ENCODE data around the gene JAZF1.
"Not testable (repeated sequence)": the region's sequence is repeated elsewhere in the genome, so short reads cannot be mapped to it uniquely, and the experiment has no call there.

The JAZF1 gene

DNA sequence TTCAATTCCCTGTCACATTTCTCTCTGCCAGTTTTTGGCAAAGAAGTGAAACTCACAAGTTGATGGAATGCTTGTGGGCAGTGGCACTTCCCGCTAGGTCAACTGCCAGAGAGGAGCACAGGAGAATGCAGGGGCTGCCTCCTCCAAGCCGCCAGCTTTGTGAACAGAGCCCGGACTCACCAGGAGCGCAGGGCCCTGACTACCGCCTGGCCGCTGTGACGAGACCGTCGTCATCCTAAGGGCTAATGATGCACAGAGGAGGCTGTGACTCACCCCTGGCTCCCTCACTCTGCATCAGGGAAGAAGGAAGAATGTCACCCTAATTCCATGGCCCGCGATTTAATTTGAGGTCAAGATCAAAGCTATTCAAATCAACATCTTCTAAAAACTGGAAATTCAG is 316.7 kb downstream of the JAZF1 start:
- DNase-seq: no peak

DNA sequence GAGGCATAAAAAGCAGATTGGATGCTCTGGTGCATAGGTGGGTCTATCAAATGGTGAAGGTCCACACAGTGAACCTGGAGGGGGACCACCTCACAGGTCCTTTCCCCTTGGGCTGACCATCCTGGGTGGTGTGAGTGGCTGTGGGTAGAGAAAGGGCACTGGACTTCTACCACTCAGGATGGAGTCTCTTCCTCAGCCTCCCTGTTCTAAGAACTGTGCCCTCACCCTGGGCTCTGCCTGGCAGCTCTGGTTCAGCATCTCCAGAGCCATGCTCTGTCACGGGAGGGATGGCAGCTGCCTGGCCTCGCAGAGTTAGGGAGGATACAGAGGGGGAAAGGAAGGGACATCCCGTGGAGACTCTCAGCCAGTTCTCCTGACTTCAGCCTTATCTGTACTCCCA is 318.8 kb downstream of the JAZF1 start:
- DNase-seq: no peak

DNA sequence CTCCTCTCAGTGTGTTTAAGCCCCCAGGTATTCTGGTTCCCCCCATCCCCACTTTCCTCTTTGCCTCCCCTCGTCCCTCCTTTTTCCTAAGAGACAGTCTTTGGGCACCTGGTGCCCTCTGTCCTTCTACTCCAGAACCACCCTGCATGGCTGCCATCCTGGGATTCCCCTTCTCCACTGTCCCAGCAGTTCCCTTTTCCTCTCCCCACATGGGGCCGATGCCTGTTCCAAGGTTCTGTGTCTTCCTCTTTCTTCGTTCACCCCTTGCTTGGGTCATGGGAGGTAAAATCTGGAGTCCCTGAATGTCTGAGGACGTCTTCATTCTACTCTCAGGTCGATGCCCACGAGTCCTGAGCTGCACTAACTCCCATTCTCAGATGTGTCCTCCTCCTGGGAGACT is 319.8 kb downstream of the JAZF1 start:
- DNase-seq: no peak

DNA sequence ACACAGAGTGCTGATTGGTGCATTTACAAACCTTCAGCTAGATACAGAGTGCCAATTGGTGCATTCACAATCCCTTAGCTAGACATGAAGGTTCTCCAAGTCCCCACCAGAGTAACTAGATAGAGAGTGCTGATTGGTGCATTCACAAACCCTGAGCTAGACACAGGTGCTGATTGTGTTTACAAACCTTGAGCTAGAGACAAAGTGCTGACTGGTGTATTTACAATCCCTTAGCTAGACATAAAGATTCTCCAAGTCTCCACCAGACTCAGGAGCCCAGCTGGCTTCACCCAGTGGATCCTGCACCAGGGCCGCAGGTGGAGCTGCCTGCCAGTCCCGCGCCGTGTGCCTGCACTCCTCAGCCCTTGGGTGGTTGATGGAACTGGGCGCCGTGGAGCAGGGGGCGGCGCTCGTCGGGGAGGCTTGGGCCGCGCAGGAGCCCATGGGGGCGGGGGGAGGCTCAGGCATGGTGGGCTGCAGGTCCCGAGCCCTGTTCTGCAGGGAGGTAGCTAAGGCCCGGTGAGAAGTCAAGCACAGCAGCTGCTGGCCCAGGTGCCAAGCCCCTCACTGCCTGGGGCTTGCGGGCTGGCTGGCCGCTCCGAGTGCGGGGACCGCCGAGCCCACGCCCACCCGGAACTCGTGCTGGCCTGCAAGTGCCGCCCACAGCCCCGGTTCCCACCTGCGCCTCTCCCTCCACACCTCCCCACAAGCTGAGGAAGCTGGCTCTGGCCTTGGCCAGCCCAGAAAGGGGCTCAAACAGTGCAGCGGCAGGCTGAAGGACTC is 323.7 kb downstream of the JAZF1 start:
- DNase-seq: not testable (repeated sequence)

DNA sequence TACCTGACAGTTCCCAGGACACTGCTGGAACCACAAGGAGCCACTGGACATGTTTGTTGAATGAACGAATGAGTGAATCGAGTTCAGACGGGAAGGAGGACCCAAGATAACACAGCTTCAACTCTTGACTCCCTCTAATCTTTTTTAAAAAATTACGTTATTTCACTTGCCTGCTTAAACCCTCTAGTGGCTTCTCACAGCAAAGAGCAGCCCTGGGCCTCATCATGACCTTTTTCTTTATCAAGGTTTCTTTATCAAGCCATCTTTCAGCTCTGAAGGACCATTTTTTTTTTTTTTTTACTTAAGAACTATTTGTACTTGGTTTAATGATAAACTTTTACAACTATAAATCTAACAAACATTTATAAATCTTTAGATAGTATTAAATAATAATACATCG is 330.1 kb downstream of the JAZF1 start:
- no peak for DNase-seq

DNA sequence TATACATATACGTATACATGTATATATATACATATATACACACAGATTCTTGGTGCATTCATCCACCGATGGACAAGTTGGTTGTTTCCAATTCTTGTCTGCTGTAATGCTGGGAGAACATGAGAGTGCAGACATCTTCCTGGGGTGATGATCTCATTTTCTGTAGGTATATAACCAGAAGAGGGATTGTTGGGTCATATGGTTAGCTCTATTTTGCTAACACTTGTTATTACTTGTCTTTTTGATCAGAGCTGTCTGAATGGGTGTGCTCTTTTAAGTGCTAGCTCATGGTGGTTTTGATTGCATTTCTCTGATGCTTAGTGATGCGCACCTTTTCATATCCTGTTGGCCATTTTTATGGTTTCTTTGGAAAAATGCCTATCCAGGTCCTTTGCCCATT is 334.2 kb downstream of the JAZF1 start:
- no peak for DNase-seq

DNA sequence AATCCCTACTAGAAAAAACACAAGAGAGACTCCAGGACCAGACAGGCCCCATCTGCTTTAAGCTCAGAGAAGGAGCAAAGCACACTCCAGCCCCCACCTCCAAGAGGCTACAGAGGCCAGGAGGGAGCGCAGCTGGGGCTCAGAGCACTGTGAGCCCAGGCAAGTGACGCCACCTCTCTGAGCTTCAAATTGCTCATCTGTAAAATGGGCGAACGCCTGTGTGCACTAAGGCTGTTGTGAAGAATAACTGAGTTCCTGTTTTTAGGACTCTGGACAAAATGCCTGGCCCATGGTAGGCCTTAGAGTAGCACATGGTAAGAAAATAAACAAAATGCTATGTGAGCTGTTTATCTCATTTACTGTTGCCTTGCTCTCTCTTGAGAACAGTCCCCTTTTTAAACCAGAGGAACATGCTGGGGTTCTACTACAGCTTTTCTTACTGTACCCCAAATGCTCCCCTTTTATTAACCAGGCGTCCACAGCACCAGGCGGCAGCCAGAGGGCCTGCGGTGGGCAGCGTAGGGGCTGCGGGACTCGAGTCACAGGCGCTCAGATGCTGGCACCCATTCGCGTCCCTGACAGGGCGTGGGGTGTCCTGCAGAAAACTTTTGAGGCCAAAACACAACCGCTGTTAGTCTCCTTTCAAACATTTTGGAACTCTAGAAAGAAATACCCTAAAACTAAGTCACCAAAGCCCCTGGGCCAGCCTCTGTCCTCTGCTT is 336.9 kb downstream of the JAZF1 start:
- no peak for DNase-seq

DNA sequence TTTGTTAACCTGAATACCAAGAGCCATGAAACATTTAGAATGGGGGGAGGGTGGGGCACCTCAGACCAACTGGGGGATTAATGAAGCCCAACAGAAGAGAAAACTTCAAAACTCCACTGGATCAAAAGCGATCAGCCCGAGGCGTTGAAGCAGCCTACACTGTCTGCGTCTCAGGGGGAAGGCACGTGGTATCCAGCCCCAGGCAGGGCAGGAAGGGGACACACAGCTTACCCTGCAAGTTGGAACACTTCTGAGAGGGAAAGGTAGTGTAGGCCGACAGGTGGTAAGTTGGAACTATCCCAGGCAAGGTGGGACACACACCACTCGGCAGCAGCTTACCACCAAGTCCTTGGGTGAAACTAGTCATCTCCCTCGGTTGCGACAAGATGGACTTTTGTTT is 337.7 kb downstream of the JAZF1 start:
- no peak for DNase-seq

DNA sequence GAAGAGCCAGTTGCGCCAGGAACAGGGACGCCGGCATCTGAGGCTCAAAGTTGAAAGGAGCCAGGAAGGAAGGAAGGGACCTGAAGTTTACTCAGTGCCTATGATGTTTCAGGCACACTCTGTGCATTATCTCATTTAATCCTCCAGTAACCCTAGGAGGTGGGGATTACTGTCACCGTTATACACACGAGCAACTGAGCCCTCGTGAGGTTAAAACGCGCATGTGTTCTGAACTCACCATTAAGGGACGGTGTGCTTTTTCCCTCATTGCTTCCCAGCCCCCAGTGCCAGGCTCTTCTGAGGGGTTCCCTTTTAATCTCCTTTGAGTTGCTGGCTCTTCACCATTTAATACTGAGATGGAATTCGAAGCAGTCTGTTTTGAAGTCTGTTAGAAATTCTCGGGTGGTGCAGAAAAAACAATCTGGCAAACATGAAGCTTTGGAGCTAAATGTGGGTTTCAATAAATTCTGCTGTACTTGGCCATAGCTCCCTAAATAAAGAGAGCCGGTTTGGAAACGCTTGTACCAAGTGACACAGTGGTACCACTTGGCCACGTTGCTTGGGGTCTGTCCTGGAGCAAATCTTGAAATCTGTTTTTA is 338.4 kb downstream of the JAZF1 start:
- DNase-seq: no peak

DNA sequence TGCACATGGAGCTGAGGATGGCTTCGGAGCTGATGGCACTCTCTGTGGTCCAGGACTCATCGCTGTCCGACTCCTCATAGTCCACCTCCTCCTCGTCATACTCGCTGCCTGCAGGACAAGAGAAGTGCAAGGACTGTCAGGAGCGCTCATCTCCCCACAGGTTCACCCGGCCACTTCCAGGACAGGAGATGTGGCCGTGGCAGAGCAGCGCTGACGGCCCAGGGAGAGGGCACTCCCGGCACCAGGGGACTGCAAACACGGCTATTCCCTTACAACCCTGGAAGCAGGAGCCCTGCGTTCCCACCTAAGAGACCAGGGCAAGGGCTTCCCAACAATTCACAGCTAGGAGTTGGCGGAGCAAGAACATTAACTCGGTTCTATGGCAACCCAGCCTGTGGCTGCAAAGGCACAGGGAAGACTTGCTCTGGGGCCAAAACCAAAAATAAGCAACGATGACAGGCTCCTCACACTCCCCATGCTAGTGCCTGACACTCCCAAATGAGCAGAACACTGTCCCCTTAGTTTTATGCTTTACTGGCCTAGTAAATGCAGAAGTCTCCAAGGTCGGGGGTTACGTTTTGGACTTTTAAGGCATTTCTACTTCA is 339.7 kb downstream of the JAZF1 start:
- DNase-seq: no peak

DNA sequence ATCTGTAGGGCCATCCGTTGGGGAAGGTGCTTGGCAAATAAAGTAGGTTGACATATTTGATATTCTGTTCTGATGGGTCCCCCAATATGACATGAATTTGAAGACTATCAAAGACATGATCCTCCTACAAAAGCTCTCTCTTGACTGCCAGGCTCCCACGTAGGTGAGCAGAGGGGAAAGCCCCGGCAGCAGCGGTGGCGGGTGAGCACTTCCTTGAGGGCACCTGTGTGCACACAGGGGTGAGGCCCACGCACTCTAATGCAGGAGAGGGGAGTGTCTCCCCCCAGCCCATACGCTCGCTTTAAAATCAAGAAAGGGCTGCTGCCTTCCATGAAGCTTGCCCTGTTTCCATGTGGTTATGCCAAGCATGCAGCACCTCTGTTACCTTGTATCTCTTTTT is 340.3 kb downstream of the JAZF1 start:
- DNase-seq: peak; percentile 29 to 43

DNA sequence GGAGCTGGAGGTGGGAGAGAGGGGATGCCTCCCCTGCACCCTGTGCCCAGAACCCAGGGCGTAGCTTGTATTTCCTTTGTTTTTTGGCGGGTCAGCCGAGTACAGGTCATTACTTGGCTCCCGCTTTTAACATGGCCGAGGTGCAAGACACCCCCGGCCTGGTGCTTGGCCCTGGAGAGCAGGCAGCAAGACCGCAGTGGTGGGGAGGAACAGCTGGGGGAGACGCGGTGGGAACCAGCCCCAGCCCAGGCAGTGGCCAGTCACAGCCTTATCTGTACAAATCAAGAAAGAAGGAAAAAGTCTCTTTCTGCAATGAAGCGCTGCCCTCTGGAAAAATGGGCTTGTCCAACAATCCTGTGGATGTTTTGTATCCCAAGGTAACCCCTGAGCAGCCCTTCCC is 341.5 kb downstream of the JAZF1 start:
- DNase-seq: no peak

DNA sequence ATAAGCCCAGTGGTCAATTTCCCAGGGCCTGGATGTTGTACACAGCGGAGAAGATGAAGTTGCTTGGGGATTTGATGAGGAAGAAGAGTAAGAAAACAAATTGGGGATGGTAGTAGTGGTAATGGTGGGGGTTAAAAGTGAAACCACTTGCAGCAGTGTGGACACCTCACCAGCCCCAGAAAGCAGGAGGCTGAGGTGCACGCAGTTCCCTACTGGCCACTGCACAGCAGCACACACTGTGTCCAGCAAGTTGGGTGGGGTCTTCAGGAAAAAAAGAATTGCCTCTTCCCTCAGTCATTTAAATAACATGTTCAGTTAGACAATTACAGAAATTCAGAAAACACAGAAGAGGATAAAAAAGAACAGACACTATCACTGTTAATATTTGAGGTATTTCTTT is 344.1 kb downstream of the JAZF1 start:
- no peak for DNase-seq

DNA sequence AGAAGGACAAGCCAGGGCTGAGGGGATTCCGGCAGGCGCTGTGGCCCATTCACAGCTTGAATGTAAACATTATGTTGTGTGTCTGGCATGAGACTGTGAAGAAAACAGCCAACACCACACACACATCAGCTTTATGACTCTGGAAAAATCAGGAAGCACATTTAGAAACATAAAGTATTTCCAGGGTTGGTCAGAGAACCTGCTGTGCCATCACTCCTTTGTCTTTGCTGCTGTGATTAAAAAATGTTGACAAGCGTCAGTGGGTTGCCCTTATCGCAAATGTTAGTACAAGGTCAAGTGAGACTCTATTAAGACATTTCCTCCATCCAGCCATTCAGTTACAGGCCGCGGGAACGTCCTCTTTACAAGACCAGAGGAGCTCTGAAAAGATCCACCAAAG is 345.2 kb downstream of the JAZF1 start:
- no peak for DNase-seq

DNA sequence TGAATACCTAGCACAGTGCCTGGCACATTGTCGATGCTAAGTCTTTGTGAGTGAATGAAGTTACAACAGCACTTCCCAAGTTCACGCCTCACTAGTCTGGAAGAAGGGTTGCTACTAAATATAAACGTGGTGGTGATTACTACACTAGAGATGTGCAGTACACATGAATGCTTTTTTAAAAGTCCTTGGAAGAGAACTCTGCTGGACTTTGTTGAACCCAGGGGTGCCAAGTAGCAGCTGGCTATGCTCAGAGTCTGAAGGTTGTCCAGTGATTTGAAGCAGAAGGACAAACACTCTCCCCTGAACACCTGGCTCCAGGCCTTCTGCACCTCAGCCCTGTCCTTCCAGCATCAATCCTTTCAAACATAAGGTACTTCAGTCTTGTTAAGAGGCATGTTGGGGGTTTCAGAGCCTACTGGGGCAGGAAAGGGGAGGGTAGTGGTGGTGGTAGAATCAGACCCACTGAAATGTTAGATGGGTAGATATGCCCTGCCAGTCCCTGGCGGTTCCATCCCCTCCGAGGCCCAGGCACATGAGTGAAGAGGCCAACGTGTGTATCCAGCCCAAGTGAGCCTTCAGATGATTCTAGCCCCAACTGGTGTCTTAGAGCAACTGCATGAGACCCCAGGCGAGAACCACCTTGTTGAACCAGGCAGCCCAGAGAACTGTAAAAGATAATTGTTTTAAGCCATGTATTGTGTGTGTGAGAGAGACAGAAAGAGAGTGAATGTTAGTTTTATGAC is 346.2 kb downstream of the JAZF1 start:
- no peak for DNase-seq

DNA sequence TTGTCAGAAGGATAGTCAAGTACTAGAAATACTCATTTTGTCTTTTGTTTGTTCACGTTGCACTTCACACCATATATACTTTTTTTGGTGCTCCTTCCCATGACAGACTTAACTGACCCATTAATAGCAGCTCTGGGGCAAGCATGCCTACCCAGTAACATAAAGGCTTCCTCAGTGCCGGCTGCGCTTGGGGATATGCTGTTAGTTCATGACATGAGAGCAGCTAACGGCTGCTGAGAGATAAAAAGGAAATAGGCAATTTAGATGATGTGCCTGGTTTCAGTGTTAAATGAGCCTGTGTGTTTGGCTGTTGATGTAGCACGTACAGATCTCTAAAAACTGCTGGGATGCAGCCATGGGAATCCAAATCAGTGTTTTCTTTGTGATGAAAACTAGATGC is 354.2 kb downstream of the JAZF1 start:
- DNase-seq: no peak

DNA sequence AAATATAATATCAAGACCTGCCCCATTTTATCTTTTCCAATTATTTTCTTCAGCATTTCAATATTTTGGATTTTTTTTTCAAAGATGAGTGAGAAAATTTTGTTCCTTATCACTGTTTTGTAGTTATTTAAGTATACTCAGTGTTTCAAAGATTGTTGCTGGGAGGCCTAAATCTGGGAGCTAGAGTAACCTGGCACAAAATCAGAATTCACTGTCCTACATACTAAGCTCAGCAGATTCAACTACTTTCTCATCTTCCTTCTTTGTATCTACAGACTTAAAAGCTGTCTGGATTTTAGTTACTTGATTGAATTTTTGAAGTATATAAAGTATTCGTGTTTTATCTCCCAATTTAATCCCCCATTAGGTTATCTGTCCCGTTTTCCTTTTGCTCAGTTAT is 354.7 kb downstream of the JAZF1 start:
- DNase-seq: no peak

DNA sequence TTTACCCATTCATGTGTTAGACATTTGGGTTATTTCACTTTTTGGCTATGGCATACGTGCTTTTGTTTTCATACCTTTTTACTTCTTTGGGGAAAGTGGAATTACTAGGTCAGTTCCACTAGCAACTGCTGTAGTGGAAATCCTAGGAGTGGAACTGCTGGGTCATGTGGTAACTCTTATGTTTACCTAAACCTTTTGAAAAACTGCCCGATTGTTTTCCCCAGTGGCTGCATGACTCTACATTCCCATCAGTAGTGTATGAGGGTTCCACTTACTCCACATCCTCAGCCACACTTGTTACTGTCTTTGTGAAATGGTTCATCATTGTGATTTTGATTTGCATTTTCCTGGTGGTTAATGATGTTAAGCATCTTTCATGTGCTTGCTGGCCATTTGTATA is 358.4 kb downstream of the JAZF1 start:
- no peak for DNase-seq

DNA sequence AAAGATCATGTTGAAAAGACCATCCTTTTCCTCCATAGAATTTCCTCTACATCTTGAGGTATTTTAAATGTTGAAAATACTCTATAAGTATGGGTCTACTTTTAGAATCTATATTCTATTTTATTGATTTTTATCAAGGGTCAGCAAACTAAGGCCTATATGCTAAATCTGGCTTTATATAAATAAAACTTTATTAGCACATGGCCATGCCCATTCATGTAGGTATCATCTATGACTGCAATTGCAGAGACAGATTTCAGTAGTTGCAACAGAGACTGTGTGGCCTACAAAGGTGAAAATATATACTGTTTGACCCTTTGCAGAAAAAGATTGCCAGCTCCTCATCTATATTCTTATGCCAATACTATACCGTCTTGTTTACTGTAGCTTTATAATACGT is 367.9 kb downstream of the JAZF1 start:
- DNase-seq: no peak

DNA sequence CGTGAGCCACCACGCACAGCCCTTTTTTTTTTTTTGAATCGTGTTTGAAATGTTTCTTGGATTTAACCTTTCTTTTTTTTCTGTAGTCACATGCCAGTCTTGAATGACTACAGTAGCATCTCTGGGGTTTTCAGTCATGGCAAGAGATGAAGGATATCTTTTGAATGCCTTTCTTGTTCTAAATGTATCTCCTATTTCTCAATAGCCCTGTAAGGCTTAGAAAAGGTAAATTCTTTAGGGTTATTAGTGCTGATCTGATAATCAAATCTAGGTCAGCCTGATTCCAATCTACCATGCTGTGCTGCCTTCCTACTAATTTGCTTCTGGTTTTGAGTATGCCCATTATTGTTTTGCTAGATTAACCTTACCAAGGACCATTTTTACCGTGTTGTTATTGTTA is 370.4 kb downstream of the JAZF1 start:
- DNase-seq: no peak

DNA sequence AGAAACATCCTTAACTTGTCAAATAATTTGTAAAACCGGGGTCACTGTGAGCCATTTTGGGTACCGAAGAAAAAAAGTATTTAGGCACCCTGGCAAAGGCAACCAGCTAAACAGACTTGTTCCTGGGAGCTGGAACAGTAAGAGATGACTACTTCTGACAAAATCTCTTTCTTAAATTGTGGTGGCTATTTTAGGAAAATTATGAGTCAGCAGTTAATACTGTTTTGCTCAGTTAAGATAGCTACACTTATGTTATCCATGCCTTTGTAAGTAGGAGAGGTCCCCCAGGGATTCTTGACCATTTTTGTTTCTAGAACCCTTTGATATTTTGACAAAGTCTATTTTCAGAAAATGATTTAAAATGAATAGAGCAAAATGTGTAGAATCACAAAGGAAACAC is 372.0 kb downstream of the JAZF1 start:
- DNase-seq: no peak

DNA sequence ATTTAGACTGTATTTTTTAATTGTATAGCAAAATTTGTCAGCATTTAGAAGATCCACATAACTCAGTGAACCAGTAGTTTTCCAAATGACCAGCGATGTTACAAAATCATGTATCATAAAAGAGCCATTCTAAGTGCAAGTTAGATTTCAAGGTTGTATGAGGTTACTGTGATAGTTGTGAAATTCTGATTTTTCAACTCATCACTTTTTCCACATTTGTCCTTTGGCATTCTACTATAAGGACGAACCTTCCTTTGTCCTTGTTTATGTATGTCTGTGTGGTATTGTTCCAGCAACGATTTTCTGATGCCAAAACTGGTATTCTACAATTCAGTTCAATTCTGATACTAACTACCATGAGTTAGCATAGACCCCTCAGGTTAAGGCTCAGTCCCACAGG is 376.5 kb downstream of the JAZF1 start:
- no peak for DNase-seq

DNA sequence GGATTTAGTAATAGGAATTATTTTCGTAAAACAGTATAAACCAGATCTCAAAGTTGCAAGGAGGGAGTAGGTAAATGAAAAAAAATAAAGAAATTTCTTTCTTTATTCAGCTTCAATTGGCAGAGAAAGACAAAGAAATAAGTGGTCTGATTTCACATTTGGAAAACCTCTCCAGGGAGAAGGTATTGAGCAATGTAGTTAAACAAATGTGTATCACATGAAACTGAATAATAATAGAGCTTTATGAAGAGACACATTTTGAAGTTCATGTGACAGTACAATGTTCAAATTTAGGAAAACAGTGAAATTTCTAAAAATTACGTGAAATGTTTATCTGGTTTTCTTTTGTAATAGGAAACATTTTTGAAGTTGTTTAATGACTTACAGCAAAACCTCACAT is 377.6 kb downstream of the JAZF1 start:
- no peak for DNase-seq
